Trophoblast cell (in vitro differentiated cells and primary cell): ENCODE results near the gene CIDEA.

Experiments used
- DNase-seq, 2 donors: peaks; one replicate each; pipeline ENCODE4 v3.0.0-alpha.2; 2016
- H2AFZ ChIP-seq: 2 replicates; pipeline ENCODE4 v1.6.1; 2013; ENCODE audit warnings: low read length, moderate library complexity, mild to moderate bottlenecking; ENCODE audit not compliant: insufficient read depth, poor library complexity
- H2AK5ac ChIP-seq: 2 replicates; pipeline ENCODE4 v1.6.1; 2013; ENCODE audit warnings: mild to moderate bottlenecking, low read length
- H2BK120ac ChIP-seq: 2 replicates; pipeline ENCODE4 v1.6.1; 2013; ENCODE audit warnings: low read length, mild to moderate bottlenecking, moderate library complexity; ENCODE audit not compliant: insufficient read depth, poor library complexity
- H2BK12ac ChIP-seq: 2 replicates; pipeline ENCODE4 v1.6.1; 2013; ENCODE audit warnings: mild to moderate bottlenecking, low read length, moderate library complexity
- H2BK5ac ChIP-seq: 2 replicates; pipeline ENCODE4 v1.6.1; 2013; ENCODE audit warnings: low read length, low read depth, moderate library complexity, mild to moderate bottlenecking; ENCODE audit not compliant: poor library complexity
- H3K14ac ChIP-seq: 2 replicates; pipeline ENCODE4 v1.6.1; 2013; ENCODE audit warnings: mild to moderate bottlenecking, low read length
- H3K18ac ChIP-seq: 2 replicates; pipeline ENCODE4 v1.6.1; 2013; ENCODE audit warnings: mild to moderate bottlenecking, low read length
- H3K23ac ChIP-seq: 2 replicates; pipeline ENCODE4 v1.6.1; 2013; ENCODE audit warnings: low read length
- H3K27ac ChIP-seq: 2 replicates; pipeline ENCODE4 v1.5.1; 2013; ENCODE audit warnings: low read depth, mild to moderate bottlenecking, inconsistent platforms, low read length, moderate library complexity
- H3K27me3 ChIP-seq: 2 replicates; pipeline ENCODE4 v1.6.1; 2013; ENCODE audit warnings: inconsistent platforms, mild to moderate bottlenecking, low read length, moderate library complexity; ENCODE audit not compliant: insufficient read depth
- H3K36me3 ChIP-seq, 2 experiments: 1 replicate in 1 of 2; 2 replicates in 1 of 2; pipeline ENCODE4 v1.6.1; 2013; ENCODE audit warnings: low read length in 2 of 2, mild to moderate bottlenecking in 2 of 2, moderate library complexity in 1 of 2; ENCODE audit not compliant: insufficient read depth in 2 of 2, control insufficient read depth in 1 of 2
- H3K4ac ChIP-seq: 2 replicates; pipeline ENCODE4 v1.6.1; 2013; ENCODE audit warnings: low read depth, mild to moderate bottlenecking, low read length, moderate library complexity
- H3K4me1 ChIP-seq, 2 experiments: 1 replicate in 1 of 2; 2 replicates in 1 of 2; pipeline ENCODE4 v1.6.1; 2013; ENCODE audit warnings: low read length in 2 of 2, mild to moderate bottlenecking in 2 of 2, moderate library complexity in 1 of 2; ENCODE audit not compliant: insufficient read depth in 2 of 2, control insufficient read depth in 1 of 2
- H3K4me2 ChIP-seq: 2 replicates; pipeline ENCODE4 v1.6.1; 2013; ENCODE audit warnings: inconsistent platforms, mild to moderate bottlenecking, low read length, moderate library complexity
- H3K4me3 ChIP-seq: 2 replicates; pipeline ENCODE4 v1.5.1; 2013; ENCODE audit warnings: mild to moderate bottlenecking, low read depth, low read length, inconsistent platforms
- H3K79me1 ChIP-seq: one replicate; pipeline ENCODE4 v1.6.1; 2013; ENCODE audit warnings: low read length
- H3K79me2 ChIP-seq: 2 replicates; pipeline ENCODE4 v1.6.1; 2013; ENCODE audit warnings: low read length, mild to moderate bottlenecking; ENCODE audit not compliant: control insufficient read depth, insufficient read depth, poor library complexity
- H3K9ac ChIP-seq: 2 replicates; pipeline ENCODE4 v1.6.1; 2013; ENCODE audit warnings: mild to moderate bottlenecking, low read length
- H3K9me3 ChIP-seq: 2 replicates; pipeline ENCODE4 v1.6.1; 2013; ENCODE audit warnings: low read depth, mild to moderate bottlenecking, control low read depth, inconsistent platforms, low read length; ENCODE audit not compliant: insufficient read depth
- H4K12ac ChIP-seq: 2 replicates; pipeline ENCODE4 v1.6.1; 2013; ENCODE audit warnings: low read depth, mild to moderate bottlenecking, low read length, moderate library complexity
- H4K8ac ChIP-seq: 2 replicates; pipeline ENCODE4 v1.6.1; 2013; ENCODE audit warnings: low read depth, mild to moderate bottlenecking, low read length, moderate library complexity
- H4K91ac ChIP-seq: one replicate; pipeline ENCODE4 v1.6.1; 2013; ENCODE audit warnings: low read depth, mild to moderate bottlenecking, low read length, moderate library complexity
- WGBS: extraction: QIAGEN DNeasy Blood & Tissue Kit; methylation state at CpG from one replicate; pipeline ENCODE4 v1.1.7; 2013; ENCODE audit warnings: missing lambda C conversion rate; ENCODE audit not compliant: insufficient read length, insufficient coverage; ENCODE audit errors: extremely low coverage; 5-methylcytosine and 5-hydroxymethylcytosine counted together

Gene CIDEA

DNA sequence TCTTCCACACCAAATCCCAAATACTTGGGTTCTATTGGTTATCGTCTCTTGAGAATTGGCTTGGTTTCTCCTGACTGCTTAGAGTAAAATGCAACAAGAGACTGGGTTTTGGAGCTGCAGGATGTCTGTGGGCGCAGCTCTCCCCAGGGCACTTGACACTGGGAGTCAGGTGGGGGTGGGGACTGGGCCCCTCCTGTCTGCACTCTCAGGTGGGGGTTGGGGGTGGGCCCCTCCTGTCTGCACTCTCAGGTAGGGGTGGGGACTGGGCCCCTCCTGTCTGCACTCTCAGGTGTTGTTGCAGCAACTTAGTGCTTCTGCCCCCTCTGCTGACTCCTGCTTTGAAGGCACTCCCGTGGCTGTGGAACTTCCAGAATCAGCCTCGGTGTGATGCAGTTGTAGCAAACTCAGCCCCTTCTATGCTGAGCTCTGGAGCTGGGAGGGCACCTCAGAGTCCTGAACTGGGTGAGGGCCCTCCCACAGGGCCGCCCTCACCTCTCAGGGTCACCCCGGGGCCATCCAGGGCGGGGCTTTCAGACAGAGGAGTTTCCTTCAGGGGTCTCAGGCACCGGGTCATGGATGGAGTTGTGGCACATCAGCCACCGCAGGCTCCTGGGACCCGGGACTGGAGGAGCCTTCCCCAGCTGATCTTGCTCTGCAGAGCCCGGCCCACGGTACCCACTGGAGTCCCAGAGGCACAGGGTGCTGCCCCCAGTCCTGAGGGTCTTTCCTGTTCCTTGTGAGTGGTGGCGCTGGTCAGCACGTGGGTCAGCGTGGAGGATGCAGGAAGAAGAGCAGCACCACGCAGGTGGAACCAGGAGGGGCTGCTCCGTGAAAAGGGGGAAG is 22.9 kb upstream of the CIDEA start:
- Histone ChIP-seq H3K4ac (no peak overlapping the region), H3K9me3 (peaks cover 8% of the 10 kb centered on the region), H2AFZ (no peak overlapping the region), H3K27ac (no peak overlapping the region), H3K4me3 (no peak overlapping the region), H3K36me3 (no peaks in the 10 kb centered on the region), H3K14ac (no peak overlapping the region), H3K18ac (no peak overlapping the region), H4K12ac (no peak overlapping the region), H2BK12ac (no peak overlapping the region), H3K79me1 (no peaks in the 10 kb centered on the region), H3K9ac (no peak overlapping the region), H4K91ac (no peak overlapping the region), H3K4me2 (no peak overlapping the region), H3K4me1 (no peaks in the 10 kb centered on the region), H2BK5ac (no peak overlapping the region), H2AK5ac (no peak overlapping the region), H2BK120ac (no peak overlapping the region), H4K8ac (no peak overlapping the region), H3K23ac (no peak overlapping the region), H3K27me3 (no peaks in the 10 kb centered on the region), H3K79me2 (no peaks in the 10 kb centered on the region)
- WGBS, result no CpG with 5 or more reads among the region's 17 CpGs
- DNase-seq, result no peak

DNA sequence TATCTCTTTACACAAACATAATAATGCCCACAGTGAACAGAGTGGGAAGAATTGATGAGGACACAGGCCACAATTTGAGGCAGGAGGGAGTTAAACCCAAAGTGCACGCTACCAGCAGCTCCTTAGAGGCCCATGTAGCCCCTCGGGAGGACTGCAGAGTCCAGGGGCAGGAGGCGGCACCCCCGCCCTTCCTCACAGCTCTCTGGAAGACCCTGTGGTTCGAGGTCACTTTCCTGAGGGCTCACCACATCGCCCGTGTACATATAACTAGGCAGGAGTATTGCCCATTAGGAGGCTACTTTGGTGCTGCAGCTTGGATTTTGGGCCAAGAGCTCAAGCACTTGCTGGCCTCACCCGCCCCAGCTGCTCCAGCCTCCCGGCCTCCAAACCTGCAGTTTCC is 22.2 kb upstream of the CIDEA start:
- no peak overlapping the region for H3K4ac ChIP-seq
- no peak overlapping the region for H4K8ac ChIP-seq
- no peak overlapping the region for H3K9ac ChIP-seq
- no peaks in the 10 kb centered on the region for H3K27me3 ChIP-seq
- H3K9me3 ChIP-seq, result peaks cover 8% of the 10 kb centered on the region
- no peaks in the 10 kb centered on the region for H3K36me3 ChIP-seq
- no peak overlapping the region for H2AK5ac ChIP-seq
- no peak overlapping the region for H2BK120ac ChIP-seq
- no peak overlapping the region for H4K91ac ChIP-seq
- no CpG with 5 or more reads among the region's 9 CpGs for WGBS
- H3K4me2 ChIP-seq, result no peak overlapping the region
- H3K27ac ChIP-seq, result no peak overlapping the region
- H2BK5ac ChIP-seq, result no peak overlapping the region
- H3K14ac ChIP-seq, result no peak overlapping the region
- no peaks in the 10 kb centered on the region for H3K4me1 ChIP-seq
- DNase-seq, result no peak
- H3K79me1 ChIP-seq, result no peaks in the 10 kb centered on the region
- H3K79me2 ChIP-seq, result no peaks in the 10 kb centered on the region
- H3K18ac ChIP-seq, result no peak overlapping the region
- H3K23ac ChIP-seq, result no peak overlapping the region
- H3K4me3 ChIP-seq, result no peak overlapping the region
- H2BK12ac ChIP-seq, result no peak overlapping the region
- H4K12ac ChIP-seq, result no peak overlapping the region
- no peak overlapping the region for H2AFZ ChIP-seq

DNA sequence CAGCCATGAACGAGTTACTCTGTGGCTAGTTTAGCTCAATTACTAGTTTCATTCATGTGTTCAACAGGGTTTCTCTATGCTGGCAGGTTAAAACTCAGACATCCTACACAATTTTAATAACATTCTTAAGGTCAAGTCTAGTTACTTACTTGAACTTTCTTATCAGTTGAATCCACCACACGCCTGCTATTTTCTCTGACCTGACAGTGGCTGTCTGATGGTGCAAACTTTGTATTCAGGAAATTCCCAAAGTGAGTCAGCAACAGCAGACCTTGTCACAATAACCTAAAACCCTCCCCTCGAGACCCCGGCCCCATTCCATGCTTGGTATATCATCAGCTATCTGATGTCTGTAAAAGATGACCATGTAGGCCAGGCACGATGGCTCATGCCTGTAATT is 20.8 kb upstream of the CIDEA start:
- H3K79me1 ChIP-seq, result no peaks in the 10 kb centered on the region
- peak; percentile 44 to 69 for DNase-seq
- no peak overlapping the region for H3K18ac ChIP-seq
- H2AFZ ChIP-seq, result no peak overlapping the region
- H3K36me3 ChIP-seq, result no peaks in the 10 kb centered on the region
- no peak overlapping the region for H4K12ac ChIP-seq
- no peak overlapping the region for H4K8ac ChIP-seq
- no peaks in the 10 kb centered on the region for H3K27me3 ChIP-seq
- no peak overlapping the region for H2AK5ac ChIP-seq
- H3K4ac ChIP-seq, result no peak overlapping the region
- H2BK12ac ChIP-seq, result no peak overlapping the region
- no peak overlapping the region for H3K4me2 ChIP-seq
- WGBS, result no CpG with 5 or more reads among the region's 5 CpGs
- H3K23ac ChIP-seq, result no peak overlapping the region
- no peaks in the 10 kb centered on the region for H3K79me2 ChIP-seq
- no peak overlapping the region for H3K27ac ChIP-seq
- no peak overlapping the region for H3K4me3 ChIP-seq
- H3K9ac ChIP-seq, result no peak overlapping the region
- no peaks in the 10 kb centered on the region for H3K4me1 ChIP-seq
- no peak overlapping the region for H4K91ac ChIP-seq
- no peak overlapping the region for H3K14ac ChIP-seq
- no peak overlapping the region for H2BK5ac ChIP-seq
- H2BK120ac ChIP-seq, result no peak overlapping the region
- H3K9me3 ChIP-seq, result peaks cover 8% of the 10 kb centered on the region

DNA sequence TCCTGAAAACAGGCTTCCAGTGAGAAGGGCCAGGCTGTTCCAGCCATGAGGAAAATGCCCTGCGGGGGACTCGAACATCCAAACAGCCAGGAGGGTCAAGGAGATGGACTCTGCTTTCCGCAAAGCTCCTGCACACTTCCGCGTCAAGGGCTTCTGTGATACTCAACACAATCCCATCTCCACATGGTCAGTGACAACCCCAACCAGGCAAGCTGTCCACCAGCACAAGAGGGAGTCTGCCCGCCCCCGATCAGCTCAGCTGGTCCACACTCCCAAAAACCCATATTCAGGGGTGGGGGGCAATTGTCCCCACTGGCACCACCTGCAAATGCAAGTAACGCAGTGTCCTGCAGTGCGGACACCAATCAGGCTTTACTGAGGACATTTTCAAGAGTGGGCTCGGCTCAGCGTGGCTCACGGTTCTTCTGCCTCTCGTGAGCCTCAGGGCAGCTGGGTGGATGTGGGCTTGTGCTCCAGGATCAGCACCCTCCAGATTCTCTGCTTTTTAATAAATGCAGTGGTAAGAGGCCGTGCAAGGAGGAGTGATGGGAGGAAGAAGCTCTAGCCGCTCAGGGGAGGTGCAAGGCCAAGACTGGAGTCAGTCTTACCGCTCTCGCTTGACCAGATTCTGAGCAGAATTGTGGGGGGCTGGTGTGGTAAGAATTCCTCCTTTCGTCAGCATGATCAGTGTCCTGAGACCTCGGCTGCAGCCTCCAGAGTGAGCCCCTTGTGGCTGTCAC is 19.5 kb upstream of the CIDEA start:
- Histone ChIP-seq H3K27ac (no peak overlapping the region), H3K4ac (no peak overlapping the region)

More for the DNA sequence above, 19.5 kb upstream of the CIDEA start:
- Histone ChIP-seq H2BK5ac (no peak overlapping the region), H3K4me1 (no peaks in the 10 kb centered on the region), H3K79me2 (no peaks in the 10 kb centered on the region), H3K36me3 (no peaks in the 10 kb centered on the region), H3K27me3 (no peaks in the 10 kb centered on the region), H3K4me3 (peak overlapping the region; percentile 55), H3K18ac (no peak overlapping the region), H4K12ac (no peak overlapping the region), H3K9me3 (peaks cover 8% of the 10 kb centered on the region), H3K9ac (no peak overlapping the region), H3K23ac (no peak overlapping the region), H2BK12ac (no peak overlapping the region), H3K14ac (no peak overlapping the region), H3K79me1 (no peaks in the 10 kb centered on the region), H4K8ac (no peak overlapping the region), H3K4me2 (no peak overlapping the region), H2AK5ac (no peak overlapping the region), H2AFZ (no peak overlapping the region), H2BK120ac (no peak overlapping the region), H4K91ac (no peak overlapping the region)
- WGBS, result no CpG with 5 or more reads among the region's 19 CpGs
- DNase-seq, result no peak
